Small intestine (tissue), 7 donors: Measurements from ENCODE around the gene ZNF318. TPM values are rescaled to one million over a fixed set of nuclear protein-coding genes. Genes with fewer than 3 reads are reported as not detected.

Source experiments
- DNase-seq, 2 donors: peaks; one replicate each; pipeline versions ENCODE4 v3.0.0 to v3.0.0-alpha.2; 2013
- FAIRE-seq: peaks from 2 replicates; lab custom pipeline; 2012; peaks lifted over from hg19 to GRCh38; lab: Jason Lieb, UNC
- H3K27ac ChIP-seq, 3 donors: one replicate each; pipeline ENCODE4 v1.5.1; 2013; ENCODE audit warnings: low read length in 2 of 3, mild to moderate bottlenecking in 2 of 3, control low read depth in 1 of 3, inconsistent platforms in 1 of 3, low read depth in 1 of 3, moderate library complexity in 1 of 3
- H3K27me3 ChIP-seq, 3 donors: one replicate each; pipeline ENCODE4 v1.6.1; 2013; ENCODE audit warnings: low read length in 3 of 3, inconsistent platforms in 1 of 3; ENCODE audit not compliant: control insufficient read depth in 3 of 3, insufficient read depth in 3 of 3
- H3K36me3 ChIP-seq, 3 donors: one replicate each; pipeline ENCODE4 v1.6.1; 2013; ENCODE audit warnings: low read length in 3 of 3, inconsistent platforms in 1 of 3, low read depth in 1 of 3, mild to moderate bottlenecking in 1 of 3, moderate library complexity in 1 of 3; ENCODE audit not compliant: control insufficient read depth in 3 of 3, insufficient read depth in 2 of 3
- H3K4me1 ChIP-seq, 3 donors: one replicate each; pipeline ENCODE4 v1.6.1; 2013; ENCODE audit warnings: low read length in 2 of 3, inconsistent platforms in 1 of 3, low read depth in 1 of 3, mild to moderate bottlenecking in 1 of 3, moderate library complexity in 1 of 3; ENCODE audit not compliant: control insufficient read depth in 3 of 3, insufficient read depth in 2 of 3
- H3K4me3 ChIP-seq, 3 donors: one replicate each; pipeline ENCODE4 v1.5.1; 2013; ENCODE audit warnings: low read length in 3 of 3, control low read depth in 1 of 3, inconsistent platforms in 1 of 3, low read depth in 1 of 3, mild to moderate bottlenecking in 1 of 3, moderate library complexity in 1 of 3
- H3K9me3 ChIP-seq, 2 donors: one replicate each; pipeline ENCODE4 v1.6.1; 2013; ENCODE audit warnings: low read depth in 1 of 2, low read length in 1 of 2; ENCODE audit not compliant: control insufficient read depth in 2 of 2, insufficient read depth in 1 of 2
- WGBS, 3 donors: extraction: QIAGEN DNeasy Blood & Tissue Kit; methylation state at CpG; one replicate each; pipeline ENCODE4 v1.1.7; 2013; 5-methylcytosine and 5-hydroxymethylcytosine counted together
- polyA plus RNA-seq, 4 donors: library from polyadenylated mRNA; stranded (reverse) in 3 of 4; unstranded in 1 of 4; fragments of 200-250 nt in 3 of 4; fragments of 120-200 nt in 1 of 4; gene quantifications; one replicate each; pipeline versions ENCODE4 v1.2.1 to v1.2.3, GENCODE V29; 2013
- donor health status: healthy with polysubstance abuse.
- donor health status: control.
- donor health status: control.
- donor health status: Bipolar disorder and iron deficiency.
- donor health status: healthy.

The ZNF318 gene
- polyA plus RNA-seq, 4 donors = 3.5 to 18.1 (median 5.0) TPM

DNA sequence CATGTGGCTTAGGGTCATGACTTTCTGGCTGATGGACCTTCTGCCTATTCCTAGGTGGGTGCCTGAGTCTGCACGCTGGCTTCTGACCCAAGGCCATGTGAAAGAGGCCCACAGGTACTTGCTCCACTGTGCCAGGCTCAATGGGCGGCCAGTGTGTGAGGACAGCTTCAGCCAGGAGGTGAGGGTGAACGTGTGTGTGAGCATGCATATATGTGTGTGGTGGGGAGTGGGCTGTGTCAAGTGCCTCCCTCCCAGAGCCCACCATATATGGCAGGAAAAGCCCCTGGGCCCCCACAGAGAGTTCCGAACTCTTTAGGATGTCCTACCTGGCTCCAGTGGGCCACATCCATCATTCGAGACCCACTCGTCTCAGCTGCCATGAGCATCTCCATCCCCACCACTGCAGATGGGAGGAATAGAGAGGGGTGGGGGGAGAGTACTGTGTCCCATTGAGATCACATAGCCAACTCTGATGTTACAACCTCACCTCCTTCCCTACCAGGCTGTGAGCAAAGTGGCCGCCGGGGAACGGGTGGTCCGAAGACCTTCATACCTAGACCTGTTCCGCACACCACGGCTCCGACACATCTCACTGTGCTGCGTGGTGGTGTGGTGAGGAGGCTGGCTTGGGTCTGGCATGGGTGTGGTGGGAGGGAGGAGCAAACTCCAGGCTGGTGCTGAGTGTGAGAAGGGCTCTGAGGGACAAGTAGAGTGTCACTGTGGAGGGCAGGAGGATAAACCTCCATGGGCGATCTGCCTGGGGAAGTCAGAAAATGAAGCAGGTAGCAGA, 68.2 kb downstream of the ZNF318 start:
- Histone ChIP-seq H3K9me3 (no peaks in the 10 kb centered on the region), H3K4me3 (no peak overlapping the region), H3K27me3 (no peaks in the 10 kb centered on the region), H3K4me1 (peaks cover 0 to 34% (median 0%) of the 10 kb centered on the region in 3 donors), H3K27ac (no peak overlapping the region), H3K36me3 (no peaks in the 10 kb centered on the region)
- DNase-seq = no peak
- no peak for FAIRE-seq
- 82 to 89% (median 88%) methylated on average over 15 of the region's 15 CpGs for WGBS, 3 donors

DNA sequence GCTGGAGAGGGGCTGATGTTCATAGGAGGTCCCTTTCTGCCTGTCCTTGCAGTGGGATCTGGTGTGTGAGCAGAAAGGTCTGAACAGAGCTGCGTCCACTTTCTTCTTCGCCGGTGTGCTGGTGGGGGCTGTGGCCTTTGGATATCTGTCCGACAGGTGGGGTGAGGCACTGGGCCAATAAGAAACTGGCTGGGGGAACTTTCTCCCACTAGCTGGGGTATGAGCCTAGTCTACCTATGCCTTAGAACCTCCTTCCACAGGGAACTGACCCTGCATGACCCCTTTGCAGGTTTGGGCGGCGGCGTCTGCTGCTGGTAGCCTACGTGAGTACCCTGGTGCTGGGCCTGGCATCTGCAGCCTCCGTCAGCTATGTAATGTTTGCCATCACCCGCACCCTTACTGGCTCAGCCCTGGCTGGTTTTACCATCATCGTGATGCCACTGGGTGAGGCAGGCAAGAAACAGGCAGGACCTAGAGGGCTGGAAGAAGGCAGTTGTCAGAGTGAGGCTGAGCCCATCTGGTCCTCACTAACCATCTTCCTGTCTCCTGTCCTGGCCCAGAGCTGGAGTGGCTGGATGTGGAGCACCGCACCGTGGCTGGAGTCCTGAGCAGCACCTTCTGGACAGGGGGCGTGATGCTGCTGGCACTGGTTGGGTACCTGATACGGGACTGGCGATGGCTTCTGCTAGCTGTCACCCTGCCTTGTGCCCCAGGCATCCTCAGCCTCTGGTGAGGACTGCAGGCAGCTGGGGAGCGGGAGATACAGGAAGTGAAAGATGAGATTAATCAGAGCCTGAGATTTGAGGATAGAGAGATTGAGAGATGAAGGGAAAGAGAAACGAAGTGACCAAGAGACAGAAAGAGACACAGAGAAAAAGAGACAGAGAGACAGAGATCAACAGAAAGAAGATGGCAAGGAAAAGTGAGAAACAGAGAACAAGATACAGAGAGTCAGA, 69.8 kb downstream of the ZNF318 start:
- no peaks in the 10 kb centered on the region for H3K36me3 ChIP-seq
- WGBS, 3 donors = 79 to 86% (median 82%) methylated on average over 18 of the region's 18 CpGs
- no peaks in the 10 kb centered on the region for H3K27me3 ChIP-seq
- no peak overlapping the region for H3K4me3 ChIP-seq
- H3K4me1 ChIP-seq = peaks cover 0 to 34% (median 0%) of the 10 kb centered on the region in 3 donors
- FAIRE-seq (no peak), DNase-seq (no peak)
- H3K9me3 ChIP-seq = no peaks in the 10 kb centered on the region
- no peak overlapping the region for H3K27ac ChIP-seq

DNA sequence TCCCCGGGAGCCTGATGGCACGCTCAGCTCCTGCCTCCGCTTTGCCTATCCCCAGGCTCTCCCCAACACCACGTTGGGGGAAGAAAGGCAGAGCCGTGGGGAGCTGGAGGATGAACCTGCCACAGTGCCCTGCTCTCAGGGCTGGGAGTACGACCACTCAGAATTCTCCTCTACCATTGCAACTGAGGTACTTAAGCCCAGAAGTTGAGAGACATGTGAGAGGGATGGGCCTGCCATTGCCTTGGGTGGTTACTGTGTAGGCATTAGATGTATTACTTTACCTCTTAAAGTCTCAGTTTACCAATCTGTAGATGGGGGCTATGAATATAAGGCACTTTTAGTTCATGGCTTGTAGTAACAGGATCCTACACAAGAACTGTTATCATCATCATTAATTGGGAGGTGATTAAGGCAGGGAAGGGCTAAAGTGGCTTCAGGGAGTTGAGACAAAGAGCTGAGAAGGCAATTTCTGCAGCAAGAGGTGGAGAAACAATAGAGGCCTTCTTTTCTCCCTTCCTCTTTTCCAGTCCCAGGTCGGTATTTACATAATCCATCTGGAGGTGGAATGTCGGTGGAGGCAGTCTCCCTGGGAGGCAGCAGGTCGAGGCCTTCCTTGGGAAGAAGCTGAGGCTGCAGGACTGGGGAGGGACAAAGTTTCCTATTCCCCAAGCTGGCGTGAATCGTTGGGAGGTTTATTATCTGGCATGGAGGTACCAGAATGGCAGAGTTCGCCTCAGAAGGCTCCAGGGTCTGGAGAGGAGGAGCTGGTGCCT, 70.7 kb downstream of the ZNF318 start:
- H3K9me3 ChIP-seq = no peaks in the 10 kb centered on the region
- H3K27ac ChIP-seq = no peak overlapping the region
- H3K4me3 ChIP-seq = no peak overlapping the region
- no peaks in the 10 kb centered on the region for H3K36me3 ChIP-seq
- DNase-seq (no peak), FAIRE-seq (no peak)
- 65 to 69% (median 67%) methylated on average over 11 to 12 of the region's 12 CpGs for WGBS, 3 donors
- no peaks in the 10 kb centered on the region for H3K27me3 ChIP-seq
- peaks cover 0 to 34% (median 0%) of the 10 kb centered on the region in 3 donors for H3K4me1 ChIP-seq

DNA sequence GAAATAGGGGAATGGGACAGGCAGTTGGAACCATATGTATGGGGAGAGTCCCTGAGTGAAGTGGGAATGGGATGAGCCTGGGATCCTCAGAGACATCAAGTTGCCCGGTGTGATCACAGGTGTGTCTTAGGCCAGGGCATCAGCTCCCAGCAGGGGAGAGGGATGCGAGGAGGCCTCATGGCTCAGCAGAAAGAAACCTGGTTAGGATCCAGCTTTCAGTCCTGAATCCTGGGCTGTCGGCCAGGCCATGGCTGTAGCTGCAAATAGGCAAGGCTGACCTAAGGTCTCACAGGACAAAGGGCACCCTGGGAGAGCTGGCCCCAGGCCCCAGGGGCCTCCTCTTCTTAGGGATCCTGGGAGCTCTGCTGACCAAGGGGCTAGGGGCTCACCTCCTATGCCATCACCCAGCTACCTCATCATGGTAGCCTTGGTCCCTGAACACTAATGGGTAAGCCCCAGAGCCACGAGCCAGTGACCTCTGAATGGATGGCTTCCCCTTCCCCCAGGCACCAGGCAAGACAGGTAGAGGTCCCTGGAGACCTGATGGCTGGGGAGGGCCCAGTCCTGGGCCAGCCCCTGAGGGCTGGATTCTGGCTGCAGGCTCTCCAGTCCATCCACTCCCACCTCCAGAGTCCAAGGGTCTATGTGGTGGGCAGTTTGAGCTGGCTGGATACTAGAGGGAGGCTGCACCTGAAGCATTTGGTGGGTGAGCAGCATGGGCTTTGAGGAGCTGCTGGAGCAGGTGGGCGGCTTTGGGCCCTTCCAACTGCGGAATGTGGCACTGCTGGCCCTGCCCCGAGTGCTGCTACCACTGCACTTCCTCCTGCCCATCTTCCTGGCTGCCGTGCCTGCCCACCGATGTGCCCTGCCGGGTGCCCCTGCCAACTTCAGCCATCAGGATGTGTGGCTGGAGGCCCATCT, 71.5 kb downstream of the ZNF318 start, which contains the start of gene SLC22A7:
SLC22A7 (plus strand) TSS at position 617 of the 921 bp plus-strand sequence; CDS start at position 716, 99 bp downstream.
- FAIRE-seq = no peak
- Histone ChIP-seq H3K4me3 (no peak within 1 kb of the TSS), H3K9me3 (no peaks in the 10 kb centered on the region), H3K27ac (peak within 1 kb of the TSS in 1 of 3 donors; percentile 14), H3K36me3 (no peaks in the 10 kb centered on the region), H3K4me1 (peaks cover 0 to 34% (median 0%) of the 10 kb centered on the region in 3 donors), H3K27me3 (no peaks in the 10 kb centered on the region)
- 58 to 69% (median 64%) methylated on average over 10 of the region's 10 CpGs for WGBS, 3 donors
- DNase-seq = peak in 1 of 2 donors; percentile 66

DNA sequence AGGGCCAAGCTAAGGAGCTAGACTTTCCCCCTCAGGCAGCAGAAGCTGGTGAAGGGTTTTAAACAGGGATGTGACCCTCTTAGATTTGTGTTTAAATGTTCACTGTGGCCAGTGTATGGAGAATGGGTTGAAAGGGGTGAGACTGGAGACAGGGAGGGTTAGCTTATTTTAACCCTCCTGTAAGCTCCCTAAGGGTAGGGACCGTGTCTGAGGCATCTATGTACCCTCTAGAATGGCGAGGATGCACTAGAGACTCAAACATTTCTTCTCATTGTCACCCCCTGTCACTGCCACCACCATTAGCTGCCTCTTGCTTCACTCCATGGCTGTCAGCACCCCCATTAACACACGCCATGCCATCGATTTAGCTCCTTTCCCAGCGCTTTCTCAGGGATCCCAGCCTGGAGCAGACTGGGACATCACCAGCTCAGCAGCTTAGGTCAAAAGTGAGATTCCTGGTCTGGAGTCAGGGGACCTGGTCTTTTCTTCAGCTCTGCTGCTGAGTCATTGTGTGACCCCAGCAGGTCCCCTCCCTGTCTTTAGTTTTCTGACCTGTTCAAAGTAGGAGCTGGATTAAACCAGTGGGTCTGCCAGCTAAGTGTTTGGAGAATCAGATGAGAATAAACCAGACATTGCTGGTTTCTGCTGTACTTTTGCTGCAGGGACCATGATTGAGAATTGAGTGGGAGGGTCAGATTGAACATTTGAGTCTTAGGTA, 72.5 kb downstream of the ZNF318 start:
- 84 to 95% (median 86%) methylated on average over 5 of the region's 5 CpGs for WGBS, 3 donors
- no peak overlapping the region for H3K4me3 ChIP-seq
- no peaks in the 10 kb centered on the region for H3K27me3 ChIP-seq
- DNase-seq = no peak
- H3K9me3 ChIP-seq = no peaks in the 10 kb centered on the region
- H3K4me1 ChIP-seq = peaks cover 0 to 25% (median 0%) of the 10 kb centered on the region in 3 donors
- H3K27ac ChIP-seq = no peak overlapping the region
- H3K36me3 ChIP-seq = no peaks in the 10 kb centered on the region
- no peak for FAIRE-seq

DNA sequence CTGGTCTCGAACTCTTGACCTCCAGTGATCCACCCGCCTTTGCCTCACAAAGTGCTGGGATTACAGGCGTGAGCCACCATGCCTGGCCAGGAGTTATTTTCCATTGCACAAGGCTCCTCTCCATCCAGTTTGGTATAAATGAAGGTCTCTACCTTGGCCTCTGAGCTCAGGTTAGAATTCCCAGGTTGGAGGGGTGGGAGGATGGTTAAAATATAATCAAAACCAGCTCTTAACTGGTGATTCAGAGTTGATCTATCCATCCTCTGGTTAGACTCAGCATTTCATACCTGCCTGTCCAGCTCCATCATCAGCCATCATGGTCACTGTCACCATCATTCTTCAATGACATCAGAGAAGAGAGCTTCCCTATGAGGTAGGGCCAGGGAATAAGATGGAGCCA, 74.0 kb downstream of the ZNF318 start:
- Histone ChIP-seq H3K27ac (no peak overlapping the region), H3K27me3 (no peaks in the 10 kb centered on the region), H3K4me1 (peaks cover 0 to 29% (median under 1%) of the 10 kb centered on the region in 3 donors), H3K36me3 (no peaks in the 10 kb centered on the region), H3K4me3 (no peak overlapping the region), H3K9me3 (no peaks in the 10 kb centered on the region)
- FAIRE-seq (no peak), DNase-seq (no peak)
- 87 to 89% (median 87%) methylated on average over 3 of the region's 3 CpGs for WGBS, 3 donors

DNA sequence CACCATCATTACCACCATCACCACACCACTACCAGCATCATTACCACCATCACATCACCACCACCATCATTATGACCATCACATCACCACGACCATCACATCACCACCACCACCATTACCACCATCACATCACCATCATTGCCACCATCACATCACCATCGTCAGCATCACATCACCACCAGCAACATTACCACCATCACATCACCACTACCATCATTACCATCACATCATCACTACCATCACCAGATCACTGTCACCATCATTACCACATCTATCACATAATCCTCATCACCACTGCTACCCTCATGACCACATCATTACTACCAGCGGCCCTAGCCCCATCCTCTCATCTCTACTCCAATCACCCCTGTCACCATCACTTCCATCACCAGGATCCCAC, 74.9 kb downstream of the ZNF318 start:
- no peak for DNase-seq
- Histone ChIP-seq H3K4me1 (peaks cover 0 to 35% (median 2%) of the 10 kb centered on the region in 3 donors), H3K4me3 (no peak overlapping the region), H3K36me3 (no peaks in the 10 kb centered on the region), H3K27ac (no peak overlapping the region), H3K9me3 (no peaks in the 10 kb centered on the region), H3K27me3 (no peaks in the 10 kb centered on the region)
- WGBS, 3 donors = 84 to 90% (median 86%) methylated on average over 3 of the region's 3 CpGs
- no peak for FAIRE-seq
